CD4-positive, alpha-beta T cell treated with Interleukin-12 subunit alpha and Interleukin-12 subunit beta, for 1 hour (primary cell): Measurements from ENCODE around the gene LCT.
A peak's percentile ranks its signal among the peaks of the same experiment; 100 is the strongest.
"Not testable (repeated sequence)": the region's sequence is repeated elsewhere in the genome, so short reads cannot be mapped to it uniquely, and the experiment has no call there.

Experiments used
- DNase-seq: peaks from one replicate; pipeline ENCODE4 v3.0.0-alpha.2; 2020

Gene LCT

DNA sequence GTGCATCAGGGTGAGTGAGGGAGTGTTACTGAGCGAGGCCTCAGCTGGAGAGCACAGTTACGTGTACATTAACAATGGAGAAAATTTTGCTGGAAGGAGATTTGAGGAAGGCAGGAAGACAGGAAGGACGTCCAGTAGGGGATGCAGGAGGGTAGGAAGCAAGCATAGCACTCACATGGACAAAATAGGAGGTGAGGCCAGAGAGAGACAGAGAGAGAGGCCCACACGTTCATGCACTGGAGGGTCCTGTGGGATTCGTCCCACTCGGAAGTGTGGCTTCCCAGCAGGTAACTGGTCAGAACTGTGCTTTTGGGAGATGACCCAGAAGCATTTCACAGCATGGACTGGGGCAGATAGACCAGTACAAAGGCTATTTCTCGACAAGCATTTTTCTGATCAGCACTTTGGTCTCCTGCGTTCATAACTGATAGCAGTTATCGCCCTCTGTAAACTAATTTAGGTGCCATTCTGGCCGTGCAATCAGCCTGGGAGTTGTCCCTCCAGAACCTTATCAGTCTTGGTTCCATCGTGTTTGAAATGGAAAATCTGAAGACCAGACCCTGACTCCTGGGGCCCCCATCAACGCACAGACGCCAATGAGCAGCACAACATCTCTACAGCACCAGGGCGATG, 5.7 kb downstream of the LCT start:
- DNase-seq, result no peak

DNA sequence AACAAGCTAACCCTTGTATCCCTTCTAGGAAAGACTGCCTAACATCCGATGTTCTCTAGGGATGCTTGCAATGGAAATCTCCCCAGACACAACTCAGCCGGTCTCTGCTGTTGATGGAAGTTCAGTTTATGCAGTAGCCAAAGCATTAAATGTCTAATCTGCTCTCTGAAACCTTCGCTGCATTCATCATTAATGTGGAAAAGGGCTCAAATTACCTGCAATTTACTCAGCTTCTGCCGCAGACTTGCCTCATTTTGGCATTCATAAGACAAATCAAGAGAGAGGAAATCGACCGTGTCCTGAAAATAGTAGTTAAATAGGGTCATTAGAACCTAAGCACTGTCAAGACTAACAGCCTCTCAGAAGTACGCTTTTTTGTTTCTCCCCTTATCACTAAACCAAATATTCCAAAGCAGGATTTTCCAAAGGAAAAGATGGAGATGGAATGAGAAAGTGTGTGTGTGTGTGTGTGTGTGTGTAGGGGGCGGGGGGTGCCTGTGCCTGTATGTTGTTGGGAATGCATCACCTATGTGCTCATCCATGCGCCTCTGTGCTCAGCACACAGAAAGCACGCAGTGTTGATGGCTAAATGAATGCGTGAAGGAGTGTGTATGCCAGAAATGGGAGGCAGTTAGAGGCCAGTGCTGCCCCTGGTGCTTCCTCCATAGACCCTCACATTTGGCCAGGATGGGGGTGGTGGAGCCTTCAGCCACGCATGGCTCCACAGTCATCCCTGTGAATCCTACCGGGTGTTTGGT, 7.4 kb downstream of the LCT start:
- no peak for DNase-seq

DNA sequence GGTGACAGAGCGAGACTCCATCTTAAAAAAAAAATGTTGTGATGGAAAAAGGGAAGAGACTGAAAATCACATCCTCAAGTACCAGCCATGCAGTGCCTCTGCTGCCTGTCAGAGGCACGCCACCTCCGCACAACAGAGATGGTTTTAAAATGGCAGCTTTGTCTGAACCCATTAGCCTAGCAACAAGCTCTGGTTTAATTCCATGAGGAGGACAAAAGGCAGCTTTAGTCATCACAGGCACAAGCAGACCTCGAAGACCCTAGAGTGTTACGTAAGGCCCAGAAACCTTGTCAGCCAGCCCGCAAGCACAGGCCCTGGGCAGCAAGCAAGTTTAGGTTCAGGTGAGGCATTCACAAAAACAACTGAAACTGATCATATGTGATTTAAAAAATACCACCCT, 10.4 kb downstream of the LCT start:
- no peak for DNase-seq

DNA sequence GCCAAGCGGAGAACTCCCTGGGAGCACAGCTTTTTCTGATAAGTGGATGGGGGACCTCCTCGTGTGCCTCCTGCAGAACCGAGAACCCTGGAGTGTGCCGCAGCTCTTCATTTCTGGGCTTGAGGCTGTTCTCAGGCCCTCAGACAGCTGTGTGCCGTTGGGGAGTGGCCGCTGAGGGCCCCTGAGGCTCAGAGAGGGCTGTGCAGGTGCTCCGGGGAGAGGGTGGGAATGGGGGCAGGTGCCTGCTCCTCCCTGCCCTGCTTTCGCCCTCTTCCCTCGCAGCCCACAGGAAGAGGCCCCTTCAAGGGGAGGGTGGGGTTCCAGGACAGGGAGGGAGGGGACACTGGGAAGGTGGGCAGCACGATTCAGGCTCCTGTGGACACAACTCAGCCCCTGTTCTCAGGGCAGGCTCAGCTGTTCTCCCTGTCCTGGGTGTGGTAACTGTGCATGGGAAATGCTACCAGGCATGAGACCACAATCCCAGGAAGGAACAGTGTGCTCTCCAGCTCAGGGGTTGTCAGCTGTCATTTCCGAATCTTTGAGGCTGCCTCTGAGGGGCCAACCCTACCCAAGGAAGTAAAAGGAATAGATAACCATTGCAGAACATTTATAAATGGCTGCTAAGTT, 11.3 kb downstream of the LCT start:
- no peak for DNase-seq

DNA sequence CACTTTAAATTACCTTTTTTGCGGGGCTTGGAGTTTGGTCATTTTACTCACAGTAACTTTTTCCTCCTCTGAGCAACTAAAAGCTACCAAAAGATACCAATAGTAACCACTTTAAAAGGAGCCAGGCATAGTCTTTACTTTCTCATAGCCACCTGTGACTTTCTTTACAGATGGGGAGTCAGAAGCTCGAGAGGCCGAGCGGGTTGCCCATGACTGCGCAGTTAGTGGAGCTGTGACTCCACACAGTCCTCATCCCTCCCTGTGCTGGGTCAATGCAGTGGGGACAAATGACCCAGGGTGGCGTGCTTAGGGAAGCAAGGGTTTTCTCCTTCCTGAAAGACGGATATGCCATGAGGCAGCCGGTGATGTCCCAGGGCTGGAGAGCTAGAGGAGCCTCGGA, 11.9 kb downstream of the LCT start:
- no peak for DNase-seq

DNA sequence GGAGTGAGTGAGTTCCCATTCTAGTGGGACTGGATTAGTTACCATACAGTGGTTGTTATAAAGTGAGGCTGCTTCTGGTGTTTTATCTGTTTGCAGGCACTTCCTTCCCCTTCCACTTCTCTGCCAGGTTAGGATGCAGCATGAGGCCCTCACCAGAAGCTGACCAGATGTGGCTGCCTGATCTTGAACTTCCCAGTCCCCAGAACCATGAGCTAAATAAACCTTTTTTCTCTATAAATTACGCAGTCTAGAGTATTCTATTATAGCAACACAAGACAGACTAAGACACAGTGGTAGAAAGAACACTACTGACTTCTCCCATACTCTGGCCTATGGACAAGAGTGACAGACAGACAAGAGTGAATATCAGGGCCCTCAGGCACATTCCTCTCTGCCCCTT, 14.1 kb downstream of the LCT start:
- no peak for DNase-seq

DNA sequence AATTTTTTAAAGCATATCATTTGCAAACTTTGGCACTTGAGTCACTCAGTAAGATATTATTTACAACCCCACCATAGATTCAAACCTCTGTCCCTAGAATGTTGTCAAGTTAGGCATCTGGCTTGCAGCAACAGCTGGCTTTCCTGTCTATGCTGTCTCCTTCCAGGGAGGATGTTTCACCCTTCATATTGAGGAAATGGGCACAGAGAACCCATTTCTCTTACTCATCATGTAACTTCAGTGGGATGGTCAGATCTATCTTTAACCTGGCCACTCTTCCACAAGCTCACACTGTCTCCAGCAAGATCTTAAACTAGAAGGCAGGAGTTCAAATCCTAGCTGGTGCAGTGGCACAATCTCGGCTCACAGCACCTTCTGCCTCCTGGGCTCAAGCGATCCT, 15.8 kb downstream of the LCT start:
- no peak for DNase-seq

DNA sequence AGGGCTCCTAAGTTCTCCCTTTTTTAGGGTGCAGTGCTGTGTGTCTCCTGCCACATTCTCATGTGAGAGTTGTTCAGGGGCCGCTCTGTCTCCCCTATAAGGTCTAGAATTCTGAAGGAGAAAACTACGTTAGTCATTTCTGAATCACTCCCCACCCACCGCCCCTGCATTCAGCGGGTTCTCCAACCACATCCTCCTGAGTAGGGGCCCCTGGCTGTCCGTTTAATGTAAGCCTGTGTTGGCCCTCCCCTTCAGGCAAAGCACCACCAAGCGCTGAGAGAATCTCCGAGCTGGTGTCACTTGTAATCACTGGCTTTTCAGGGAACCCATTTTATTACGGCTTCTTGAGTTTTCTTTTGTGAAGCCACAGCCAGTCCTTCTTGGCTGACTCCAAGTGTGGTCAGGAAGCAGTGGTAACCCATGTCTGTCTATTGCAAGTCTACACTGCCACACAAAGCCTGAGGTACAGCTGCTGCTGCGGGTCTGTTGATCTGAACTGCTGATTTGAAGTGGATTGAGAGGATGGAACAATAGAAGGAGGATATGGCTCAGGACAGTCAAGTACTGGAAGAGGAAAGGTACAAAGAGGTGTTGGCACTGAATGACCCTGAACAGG, 16.9 kb downstream of the LCT start:
- DNase-seq, result peak; percentile 30

DNA sequence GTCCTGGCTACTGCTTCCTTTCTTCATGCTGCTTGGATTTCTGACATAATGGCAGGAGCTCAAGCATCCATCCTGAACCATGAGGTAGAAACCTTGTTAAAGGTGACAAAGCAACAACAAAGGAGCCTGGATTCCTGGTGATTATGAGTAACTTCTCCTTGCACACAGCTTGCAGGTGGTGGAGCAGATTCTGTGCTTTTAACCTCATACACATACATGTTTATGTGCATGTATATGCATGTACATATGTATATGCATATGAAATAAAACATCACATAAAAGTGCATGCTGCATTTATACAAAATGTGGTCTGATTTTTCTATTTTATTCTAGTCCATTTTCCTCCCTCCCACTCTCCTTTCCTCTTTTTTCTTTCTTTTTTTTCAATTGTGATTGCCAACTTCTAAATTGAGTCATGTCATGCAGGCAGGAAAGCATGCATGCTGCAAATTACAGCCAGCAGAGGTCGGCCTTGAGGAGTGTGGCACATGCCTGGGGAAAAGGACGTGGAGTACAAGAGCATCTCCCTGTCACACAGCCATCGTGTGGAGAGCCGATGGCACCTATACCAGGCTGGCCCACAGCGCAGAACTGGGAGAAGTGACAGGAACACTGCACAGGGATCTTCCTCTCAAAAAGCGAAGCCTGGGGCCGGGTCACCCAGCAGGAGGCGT, 17.9 kb downstream of the LCT start:
- peak; percentile 4 for DNase-seq

DNA sequence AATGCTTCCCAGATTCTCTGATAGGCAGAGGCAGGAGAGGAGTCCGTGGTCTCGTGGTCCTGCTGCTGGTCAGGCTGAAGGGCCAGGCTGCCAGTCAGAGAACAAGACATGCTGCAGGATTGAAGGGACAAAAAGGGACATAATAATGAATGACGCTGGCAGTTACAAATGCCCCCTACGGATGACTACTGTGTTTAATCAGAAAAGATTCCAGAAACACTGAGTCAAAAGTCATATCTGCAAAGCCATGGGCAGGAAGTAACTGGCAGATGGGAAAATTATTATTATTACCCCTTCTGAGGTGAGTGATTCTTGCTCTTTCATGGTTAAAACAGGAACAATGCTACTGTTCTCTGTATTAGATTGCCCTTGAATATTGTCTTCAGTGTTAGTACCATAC, 19.0 kb downstream of the LCT start:
- no peak for DNase-seq

DNA sequence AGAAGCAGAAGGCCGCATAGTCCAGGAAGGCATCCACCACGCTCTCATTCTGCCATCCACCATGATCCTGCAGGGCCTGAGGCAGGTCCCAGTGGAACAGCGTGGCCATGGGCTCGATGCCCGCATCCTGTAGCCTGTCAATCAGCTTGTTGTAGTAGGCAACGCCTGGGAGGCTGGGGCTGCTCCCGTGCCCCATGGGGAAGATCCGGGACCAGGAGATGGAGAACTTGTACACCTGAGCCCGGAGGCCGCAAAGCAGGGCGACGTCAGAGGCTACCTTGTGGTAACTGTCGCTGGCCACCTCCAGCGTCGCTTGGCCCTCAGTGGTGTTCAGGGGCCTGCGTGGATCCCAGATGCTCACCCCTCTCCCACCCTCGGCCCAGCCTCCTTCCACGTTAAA, 19.5 kb downstream of the LCT start:
- no peak for DNase-seq

DNA sequence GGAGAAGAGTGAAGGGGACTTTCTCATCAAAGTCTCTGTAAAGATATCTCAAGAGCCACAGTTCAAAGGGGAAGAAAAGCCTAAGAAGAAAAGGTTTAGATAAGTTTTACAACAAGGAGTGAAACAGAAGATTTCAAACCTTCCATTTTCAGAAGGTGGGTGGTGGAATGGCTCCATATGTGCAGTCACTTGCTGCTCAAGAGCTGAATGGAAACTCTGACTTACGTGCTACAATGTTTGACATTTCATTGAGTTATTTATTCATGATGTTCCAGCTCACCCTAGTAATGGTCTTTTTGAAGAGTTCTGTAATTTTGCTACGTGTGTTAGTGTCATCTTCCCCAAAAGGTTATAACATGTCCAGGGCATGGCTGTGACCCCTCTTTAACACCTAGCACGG, 21.7 kb downstream of the LCT start:
- no peak for DNase-seq

DNA sequence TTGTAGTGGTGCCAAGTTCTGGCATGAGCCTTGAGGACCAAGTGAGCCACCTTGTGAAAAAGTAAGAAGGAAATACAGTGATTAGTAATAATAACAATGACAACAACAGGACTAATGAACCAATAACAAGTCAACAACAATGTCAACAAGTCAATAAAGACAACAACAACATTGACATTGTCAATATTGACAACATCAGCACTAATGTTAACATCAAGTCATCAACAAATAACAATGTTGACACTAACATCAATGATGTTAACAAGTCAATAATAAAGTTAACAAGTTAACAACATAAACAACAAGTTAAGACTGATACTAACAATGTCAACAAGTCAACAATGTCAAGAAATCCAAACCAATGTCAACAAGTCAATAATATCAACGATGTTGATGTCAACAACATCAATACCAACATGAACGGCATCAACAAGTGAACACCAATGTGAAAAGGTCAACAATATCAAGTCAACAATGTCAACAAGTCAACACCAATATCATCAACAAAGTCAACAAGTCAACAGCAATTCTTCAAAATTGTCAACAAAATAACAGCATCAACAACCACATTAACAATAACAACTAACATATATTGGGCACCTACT, 24.0 kb downstream of the LCT start:
- no peak for DNase-seq

DNA sequence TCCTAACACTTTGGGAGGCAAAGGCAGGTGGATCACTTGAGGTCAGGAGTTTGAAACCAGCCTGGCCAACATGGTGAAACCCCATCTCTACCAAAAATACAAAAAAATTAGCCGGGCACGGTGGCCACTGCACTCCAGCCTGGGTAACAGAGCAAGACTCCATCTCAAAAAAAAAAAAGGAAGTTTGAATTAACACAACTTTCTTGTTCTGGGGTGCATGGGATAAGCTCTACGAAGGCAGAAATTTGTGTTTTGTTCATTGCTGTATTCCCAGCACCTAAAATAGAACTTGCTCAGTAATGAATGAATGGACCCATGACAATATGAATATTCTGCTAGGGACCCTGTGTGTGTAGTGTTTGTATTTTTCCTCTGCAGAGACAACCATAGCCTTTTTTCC, 29.1 kb downstream of the LCT start:
- DNase-seq, result not testable (repeated sequence)

DNA sequence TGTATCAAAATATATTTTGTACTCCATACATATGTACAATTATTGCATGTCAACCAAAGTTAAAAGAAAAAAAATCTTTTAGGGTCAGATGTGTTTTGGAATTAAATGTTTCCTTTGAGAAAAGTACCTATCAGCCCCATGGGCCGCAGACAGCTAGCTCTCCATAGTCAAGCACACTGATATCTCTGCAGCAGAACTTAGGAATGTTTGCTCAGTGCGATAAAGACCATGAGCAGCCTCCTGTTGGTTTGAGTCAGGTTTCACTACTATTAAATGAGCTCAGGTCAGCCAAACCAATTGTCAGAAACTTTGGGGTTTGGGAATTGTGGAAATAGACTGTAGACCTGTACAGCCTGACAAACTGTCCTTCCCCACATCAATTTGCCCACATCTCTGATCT, 33.7 kb downstream of the LCT start:
- DNase-seq, result no peak

DNA sequence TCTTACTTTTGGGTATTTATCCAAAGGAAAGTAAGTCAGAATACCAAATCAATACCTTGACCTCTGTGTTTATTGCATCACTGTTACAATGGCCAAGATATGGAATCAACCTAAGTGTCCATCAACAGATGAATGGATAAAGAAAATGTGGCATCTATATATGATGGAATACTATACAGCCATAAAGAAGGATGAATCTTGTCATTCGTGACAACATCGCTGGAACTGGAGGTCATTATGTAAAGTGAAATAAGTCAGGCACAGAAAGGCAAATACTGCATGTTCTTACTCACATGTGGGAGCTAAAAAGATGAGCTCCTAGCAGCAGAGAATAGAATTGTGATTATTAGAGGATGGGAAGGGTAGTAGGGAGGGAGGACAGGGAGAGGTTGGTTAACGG, 34.6 kb downstream of the LCT start:
- DNase-seq, result no peak

DNA sequence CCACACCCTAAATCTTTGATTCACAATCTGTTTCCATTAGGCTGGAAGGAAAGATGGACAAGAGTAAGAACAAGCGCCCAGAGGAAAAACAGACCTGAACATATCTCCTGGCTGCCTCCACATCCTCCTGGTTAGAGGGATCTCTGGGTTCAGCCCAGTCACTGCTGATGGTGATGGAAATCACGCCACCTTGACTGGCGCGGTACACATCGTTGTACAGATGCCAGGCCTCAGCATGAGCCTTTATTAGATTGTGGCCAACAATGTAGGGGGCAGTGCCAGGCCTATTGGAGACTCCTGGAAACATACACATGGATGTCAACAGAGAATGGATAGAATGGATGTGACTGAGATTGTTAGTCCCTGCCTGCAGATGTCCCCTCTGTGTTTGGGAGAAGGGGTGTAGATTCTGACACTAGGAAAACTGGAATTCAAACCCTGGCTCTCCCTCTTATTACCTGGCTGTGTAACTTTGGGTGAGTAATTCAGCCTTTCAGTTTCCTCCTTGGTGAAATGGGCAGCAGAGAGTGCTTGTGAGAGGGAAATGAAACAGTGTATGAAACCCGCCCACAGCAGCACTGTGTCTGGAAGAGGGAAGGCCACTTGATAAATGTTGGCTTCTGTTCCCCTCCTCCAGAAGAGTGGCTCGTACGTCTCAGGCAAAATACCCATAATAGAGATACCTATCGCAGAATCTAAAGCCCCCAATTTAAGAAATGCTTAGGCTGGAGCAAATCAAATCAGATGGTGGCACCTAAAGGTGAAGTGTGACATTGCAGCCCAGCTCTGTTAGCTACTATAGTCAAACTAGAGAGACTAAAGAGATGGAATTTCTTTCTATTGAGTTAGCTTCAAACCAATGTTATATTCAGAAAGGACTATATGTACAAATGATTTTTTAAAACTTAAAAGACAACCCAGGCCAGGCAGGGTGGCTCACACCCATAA, 36.2 kb downstream of the LCT start:
- DNase-seq, result no peak

DNA sequence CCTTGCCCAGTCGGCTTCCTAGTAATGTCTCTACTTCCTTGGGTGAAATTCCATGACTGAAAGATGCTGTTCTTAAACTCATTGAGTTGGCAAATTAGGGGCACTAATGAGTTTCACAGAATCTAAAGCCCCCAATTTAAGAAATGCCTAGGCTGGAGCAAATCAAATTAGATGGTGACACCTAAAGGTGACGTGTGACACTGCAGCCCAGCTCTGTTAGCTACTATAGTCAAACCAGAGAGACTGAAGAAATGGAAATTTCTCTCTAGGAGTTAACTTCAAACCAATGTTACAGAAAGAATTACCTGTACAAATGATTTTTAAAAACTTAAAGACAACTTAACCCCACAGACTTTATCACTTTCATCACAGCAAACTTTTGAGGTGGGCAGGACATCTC, 37.2 kb downstream of the LCT start:
- no peak for DNase-seq

DNA sequence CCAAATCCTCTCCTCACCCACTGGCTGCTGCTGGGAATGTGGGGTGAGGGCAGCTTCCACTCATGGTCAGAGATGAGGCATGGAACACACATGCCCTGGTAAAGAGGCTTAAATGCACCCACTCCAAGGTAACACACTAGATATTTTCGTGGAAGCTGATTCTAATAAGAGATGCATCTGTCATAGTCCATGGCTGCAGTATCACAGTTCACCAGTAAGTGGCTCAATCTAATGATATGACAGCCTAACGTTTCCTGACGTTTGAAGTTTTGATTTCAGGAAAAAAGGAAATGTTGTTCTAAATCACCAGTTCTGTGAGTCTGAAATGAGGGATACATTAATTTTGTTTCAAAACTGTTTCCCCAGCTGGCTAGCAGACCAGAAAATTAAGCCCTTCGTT, 38.2 kb downstream of the LCT start:
- DNase-seq, result no peak

DNA sequence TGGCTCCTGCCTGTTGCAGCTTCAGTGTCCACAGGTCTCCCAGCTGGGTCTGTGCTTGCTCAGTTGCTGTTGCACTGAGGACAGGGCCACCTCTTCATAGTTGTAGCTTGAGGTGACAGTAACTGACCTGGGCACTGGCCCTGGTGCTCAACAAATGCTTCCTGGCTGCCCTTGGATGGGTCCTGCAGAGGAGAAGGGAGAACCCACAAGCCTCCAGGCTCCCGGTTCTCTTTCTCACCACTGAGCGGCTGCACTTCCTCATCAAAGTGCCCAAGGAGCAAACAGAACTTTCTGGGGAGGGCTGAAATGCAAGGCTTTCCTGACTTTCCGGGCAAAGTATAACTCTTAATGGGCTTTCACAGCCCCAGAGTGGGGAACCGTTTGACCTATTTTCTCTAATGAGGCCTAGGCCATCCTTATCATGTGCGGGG, 38.7 kb downstream of the LCT start:
- no peak for DNase-seq

DNA sequence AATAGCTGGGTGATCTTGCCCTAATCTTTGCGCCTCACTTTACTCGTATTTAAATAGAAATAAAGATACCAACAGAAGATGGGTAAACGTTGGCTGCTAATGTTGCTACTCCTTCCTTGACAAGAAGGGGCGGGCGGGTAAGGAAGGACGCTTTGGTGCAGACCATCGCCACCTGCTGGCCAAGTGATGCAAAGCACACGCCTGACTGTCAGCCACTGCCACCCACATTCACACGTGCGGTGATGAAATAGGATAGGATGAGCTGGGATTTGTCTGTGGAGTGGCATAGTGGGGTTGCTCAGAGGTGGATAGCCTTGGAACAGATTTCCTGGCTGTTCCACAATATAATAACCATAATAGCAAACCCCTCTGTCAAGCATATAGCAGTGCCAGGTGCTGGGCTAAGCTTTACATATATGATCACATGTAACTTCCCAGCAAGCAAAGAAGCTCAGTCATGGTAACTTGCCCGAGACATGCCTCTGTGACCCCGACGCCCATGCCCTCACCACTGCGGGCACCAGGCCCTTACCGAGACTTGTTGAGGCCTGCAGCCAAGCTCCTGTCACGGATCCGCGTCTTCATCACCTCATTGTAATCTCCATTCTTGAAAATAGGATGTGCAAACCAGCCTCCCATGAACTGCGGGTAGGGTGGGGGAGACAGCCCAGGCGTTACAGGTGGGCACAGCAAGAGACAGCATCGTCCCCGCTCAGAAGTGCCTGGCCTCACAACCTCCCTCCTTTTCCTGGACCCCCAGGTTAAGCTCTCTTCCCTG, 39.3 kb downstream of the LCT start:
- peak; percentile 75 for DNase-seq
